Right lobe of liver (tissue), 6 donors: ENCODE measurements around the gene CFAP61. TPM values are rescaled to one million over a fixed set of nuclear protein-coding genes. Genes with fewer than 3 reads are reported as not detected.

Experiments
- ATAC-seq, 4 donors: fragments of 200-7000 bp; cut with Tn5 transposase; one replicate each; pipeline ENCODE4 v1.9.1; 2020; ENCODE audit warnings: mild to moderate bottlenecking in 4 of 4, moderate library complexity in 4 of 4
- DNase-seq, 3 donors: peaks; one replicate each; pipeline ENCODE4 v3.0.0-alpha.2; 2020
- H3K27ac ChIP-seq, 3 donors: fragments of 200-600 bp; one replicate each; pipeline ENCODE4 v1.8.0; 2022
- H3K27me3 ChIP-seq, 2 donors: fragments of 200-600 bp; one replicate each; pipeline ENCODE4 v1.8.0; 2022
- H3K36me3 ChIP-seq, 4 donors: fragments of 200-600 bp; sonication (generic) in 1 of 4; one replicate each; pipeline versions ENCODE4 v1.5.1 to v1.8.0; 2017 to 2022; ENCODE audit warnings: control low read depth in 1 of 4
- H3K4me1 ChIP-seq, 4 donors: fragments of 200-600 bp; sonication (generic) in 1 of 4; one replicate each; pipeline versions ENCODE4 v1.5.1 to v1.8.0; 2017 to 2022; ENCODE audit warnings: control low read depth in 1 of 4
- H3K4me3 ChIP-seq, 3 donors: fragments of 200-600 bp; one replicate each; pipeline ENCODE4 v1.8.0; 2022
- H3K9me3 ChIP-seq, 4 donors: fragments of 200-600 bp; sonication (generic) in 1 of 4; one replicate each; pipeline versions ENCODE4 v1.5.1 to v1.8.0; 2017 to 2022; ENCODE audit warnings: control low read depth in 1 of 4
- CTCF ChIP-seq, 4 donors: fragments of 200-600 bp in 3 of 4; fragments of 450-650 bp in 1 of 4; IDR thresholded peaks; one replicate each; pipeline versions ENCODE4 v1.5.1 to v1.8.0; 2016 to 2022; ENCODE audit warnings: antibody characterized with exemption in 4 of 4, mild to moderate bottlenecking in 2 of 4
- POLR2A ChIP-seq: fragments of 450-650 bp; IDR thresholded peaks from one replicate; pipeline ENCODE4 v1.6.1; 2017; ENCODE audit warnings: antibody characterized with exemption, mild to moderate bottlenecking
- WGBS: methylation state at CpG from one replicate; pipeline ENCODE4 v1.1.6; 2018; ENCODE audit warnings: low coverage, low lambda C conversion rate; ENCODE audit not compliant: insufficient coverage; ENCODE audit errors: missing lambda C conversion rate; 5-methylcytosine and 5-hydroxymethylcytosine counted together
- intact Hi-C, 2 donors: fragments of 100-400 bp; cut with DNase I; formaldehyde crosslinking; loops; one replicate each; pipeline versions ENCODE4 v1.11.2 to v1.14.1; 2022
- total RNA-seq, 6 experiments: library from RNA; depleted of rRNA in 2 of 6; stranded (reverse); fragments of >200 nt in 2 of 6; fragmentation: NEBNext Ultra II Directional in 3 of 6; extraction: Animal tissue kit (Norgen Biotek cat#: 25700) in 3 of 6; gene quantifications; one replicate each; pipeline versions ENCODE4 v1.1.0 to v1.2.4, GENCODE V29; 2016 to 2023
- donor health status: DM: no; HTN: yes; CAD: no.
- donor health status: DM: no; HTN: no; CAD: no.
- donor health status: DM: no; HTN: no; CAD: no.
- donor health status: DM: no; HTN: yes; CAD: no.
- donor health status: DM: no; HTN: yes; CAD: no.

The CFAP61 gene
- total RNA-seq, 6 experiments from 2014 or later: not detected

- H3K27me3 ChIP-seq: no peaks in the 10 kb centered on the region
- ATAC-seq: no peak
- no peak overlapping the region for H3K4me3 ChIP-seq
- TF ChIP-seq CTCF (IDR thresholded peaks at IDR 0.05) (no peak), POLR2A (no peak)
- intact Hi-C loops: no loop called here
- DNase-seq: no peak
- whole genome bisulfite sequencing: 87% methylated on average over 6 of the region's 6 CpGs
- H3K9me3 ChIP-seq: no peaks in the 10 kb centered on the region
- no peaks in the 10 kb centered on the region for H3K4me1 ChIP-seq
- no peak overlapping the region for H3K27ac ChIP-seq
- H3K36me3 ChIP-seq: no peaks in the 10 kb centered on the region
These were observed 8.1 kb downstream of the CFAP61 start for GRCh38 chr20:20060234-20060998.

GRCh38 chr20:20063941-20064702 is 11.8 kb downstream of the CFAP61 start:
- Histone ChIP-seq H3K4me1 (no peaks in the 10 kb centered on the region), H3K9me3 (no peaks in the 10 kb centered on the region), H3K27me3 (no peaks in the 10 kb centered on the region), H3K27ac (no peak overlapping the region), H3K36me3 (no peaks in the 10 kb centered on the region), H3K4me3 (no peak overlapping the region)
- WGBS: 58% methylated on average over 11 of the region's 12 CpGs
- no peak for DNase-seq
- intact Hi-C loops: no loop called here
- no peak for TF ChIP-seq CTCF (IDR thresholded peaks at IDR 0.05)
- no peak for TF ChIP-seq POLR2A
- ATAC-seq: no peak

GRCh38 chr20:20065361-20065760 is 13.0 kb downstream of the CFAP61 start:
- Histone ChIP-seq H3K4me3 (no peak overlapping the region), H3K27me3 (no peaks in the 10 kb centered on the region), H3K27ac (no peak overlapping the region), H3K4me1 (no peaks in the 10 kb centered on the region), H3K9me3 (no peaks in the 10 kb centered on the region), H3K36me3 (no peaks in the 10 kb centered on the region)
- ATAC-seq (no peak), DNase-seq (no peak)
- intact Hi-C loops: no loop called here
- 77% methylated on average over 1 of the region's 1 CpG for WGBS
- TF ChIP-seq POLR2A (no peak), CTCF (IDR thresholded peaks at IDR 0.05) (no peak)

- H3K27ac ChIP-seq: no peak overlapping the region
- TF ChIP-seq CTCF (IDR thresholded peaks at IDR 0.05): no peak
- no peak for TF ChIP-seq POLR2A
- 23% methylated on average over 7 of the region's 10 CpGs for WGBS
- no peaks in the 10 kb centered on the region for H3K27me3 ChIP-seq
- intact Hi-C loops: no loop called here
- DNase-seq: no peak
- H3K4me1 ChIP-seq: no peaks in the 10 kb centered on the region
- no peaks in the 10 kb centered on the region for H3K36me3 ChIP-seq
- H3K4me3 ChIP-seq: no peak overlapping the region
- peak in 1 of 4 donors; percentile 35 for ATAC-seq
- H3K9me3 ChIP-seq: no peaks in the 10 kb centered on the region
These were observed 18.8 kb downstream of the CFAP61 start for GRCh38 chr20:20070871-20071726.
